Ecto neural progenitor cell (in vitro differentiated cells): ENCODE data around the gene IL6R.

ENCODE experiments used
- DNase-seq: peaks from one replicate; pipeline ENCODE4 v3.0.0-alpha.2; 2018; ENCODE audit warnings: low spot score

IL6R gene

GRCh38 chr1:154453574-154454352, 48.6 kb downstream of the IL6R start:
- no peak for DNase-seq

- DNase-seq, result no peak
These were observed 49.4 kb downstream of the IL6R start for GRCh38 chr1:154454386-154455120.

DNA sequence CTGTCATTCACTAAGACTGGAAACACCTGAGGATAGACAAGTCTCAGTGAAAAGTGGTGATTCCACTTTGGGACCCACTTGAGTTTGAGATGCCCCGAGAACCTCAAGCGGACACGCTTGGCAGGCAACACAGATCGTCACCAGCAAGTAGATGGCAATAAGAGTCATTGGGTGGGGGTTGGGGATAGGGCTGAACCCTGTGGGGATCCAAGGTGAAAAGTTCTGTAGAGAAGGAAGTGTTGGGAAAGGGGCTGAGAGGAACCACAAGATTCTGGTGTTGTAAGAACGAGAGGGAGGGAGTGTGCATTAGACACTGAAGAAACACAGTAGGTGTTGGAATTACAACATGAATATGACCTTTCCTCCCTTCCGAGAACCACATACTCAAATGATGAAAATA, 51.5 kb downstream of the IL6R start:
- DNase-seq, result no peak

GRCh38 chr1:154459080-154459479, 53.9 kb downstream of the IL6R start:
- DNase-seq, result no peak

DNA sequence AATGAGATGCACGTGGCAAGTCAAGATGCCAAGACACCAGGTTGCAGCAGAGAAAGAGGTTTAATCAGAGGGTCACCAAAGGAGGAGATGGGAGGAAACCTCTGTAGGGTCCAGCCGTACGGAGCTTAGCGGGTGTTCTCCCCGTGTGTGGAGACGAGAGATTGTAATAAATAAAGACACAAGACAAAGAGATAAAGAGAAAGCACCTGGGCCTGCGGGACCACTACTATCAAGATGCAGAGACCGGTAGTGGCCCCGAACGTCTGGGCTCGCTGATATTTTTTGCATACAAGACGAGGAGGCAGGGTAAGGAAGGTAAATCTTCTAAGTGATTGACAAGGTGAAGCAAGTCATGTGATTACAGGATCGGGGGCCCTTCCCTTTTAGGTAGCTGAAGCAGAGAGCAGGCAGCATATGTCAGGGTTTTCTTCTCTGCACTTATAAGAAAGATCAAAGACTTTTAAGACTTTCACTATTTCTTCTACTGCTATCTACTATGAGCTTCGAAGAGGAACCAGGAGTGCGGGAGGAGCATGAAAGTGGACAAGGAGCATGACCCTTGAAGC, 55.6 kb downstream of the IL6R start:
- no peak for DNase-seq

GRCh38 chr1:154463512-154463990, 58.4 kb downstream of the IL6R start:
- no peak for DNase-seq

GRCh38 chr1:154465621-154466195, 60.6 kb downstream of the IL6R start:
- DNase-seq, result no peak

DNA sequence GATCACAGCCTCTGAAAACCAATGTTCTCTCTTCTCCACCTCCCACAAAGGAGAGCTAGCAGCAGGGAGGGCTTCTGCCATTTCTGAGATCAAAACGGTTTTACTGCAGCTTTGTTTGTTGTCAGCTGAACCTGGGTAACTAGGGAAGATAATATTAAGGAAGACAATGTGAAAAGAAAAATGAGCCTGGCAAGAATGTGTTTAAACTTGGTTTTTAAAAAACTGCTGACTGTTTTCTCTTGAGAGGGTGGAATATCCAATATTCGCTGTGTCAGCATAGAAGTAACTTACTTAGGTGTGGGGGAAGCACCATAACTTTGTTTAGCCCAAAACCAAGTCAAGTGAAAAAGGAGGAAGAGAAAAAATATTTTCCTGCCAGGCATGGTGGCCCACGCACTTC, 61.1 kb downstream of the IL6R start:
- DNase-seq, result no peak

DNA sequence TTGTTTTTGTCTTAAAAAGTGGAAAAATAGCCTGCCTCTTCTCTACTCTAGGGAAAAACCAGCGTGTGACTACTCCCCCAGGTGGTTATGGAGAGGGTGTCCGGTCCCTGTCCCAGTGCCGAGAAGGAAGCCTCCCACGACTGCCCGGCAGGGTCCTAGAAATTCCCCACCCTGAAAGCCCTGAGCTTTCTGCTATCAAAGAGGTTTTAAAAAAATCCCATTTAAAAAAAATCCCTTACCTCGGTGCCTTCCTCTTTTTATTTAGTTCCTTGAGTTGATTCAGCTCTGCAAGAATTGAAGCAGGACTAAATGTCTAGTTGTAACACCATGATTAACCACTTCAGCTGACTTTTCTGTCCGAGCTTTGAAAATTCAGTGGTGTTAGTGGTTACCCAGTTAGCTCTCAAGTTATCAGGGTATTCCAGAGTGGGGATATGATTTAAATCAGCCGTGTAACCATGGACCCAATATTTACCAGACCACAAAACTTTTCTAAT, 61.8 kb downstream of the IL6R start:
- no peak for DNase-seq

- no peak for DNase-seq
These were observed 62.4 kb downstream of the IL6R start for GRCh38 chr1:154467434-154468102.

- no peak for DNase-seq
These were observed 63.5 kb downstream of the IL6R start for GRCh38 chr1:154468535-154469250.

DNA sequence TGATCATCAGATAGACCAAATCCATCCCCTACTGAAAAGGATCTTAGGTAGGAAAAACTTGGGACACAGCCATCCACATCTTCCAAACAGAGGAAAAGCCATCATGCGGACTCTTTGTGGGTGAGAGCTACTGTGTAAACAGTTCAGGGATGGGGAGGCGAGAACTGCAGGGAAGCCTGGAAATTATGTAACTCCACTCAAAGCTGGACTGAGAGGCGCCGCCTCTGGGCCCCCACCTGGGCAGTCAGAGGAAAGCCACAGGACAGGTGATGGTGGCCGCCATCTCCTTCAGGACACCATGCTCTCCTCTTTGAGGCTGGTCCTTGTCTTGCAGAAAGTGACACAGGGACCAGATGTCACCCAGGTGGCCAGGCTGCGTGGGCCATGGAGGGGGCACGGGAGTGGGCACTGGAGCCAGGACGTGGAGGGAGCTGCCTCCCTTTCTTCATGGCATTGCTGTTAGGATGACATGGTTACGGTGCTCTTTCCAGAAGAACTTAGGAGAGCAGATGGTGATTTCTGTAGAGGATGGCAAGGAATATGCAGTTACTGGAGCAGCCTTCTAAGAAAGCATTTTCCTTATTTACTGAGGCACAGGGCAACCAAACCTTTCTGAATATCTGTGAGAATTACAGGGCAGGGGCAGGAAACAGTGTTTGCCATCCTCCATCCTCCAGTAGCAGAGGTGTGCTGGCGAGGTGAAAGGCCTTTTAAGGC, 64.9 kb downstream of the IL6R start:
- DNase-seq, result no peak

DNA sequence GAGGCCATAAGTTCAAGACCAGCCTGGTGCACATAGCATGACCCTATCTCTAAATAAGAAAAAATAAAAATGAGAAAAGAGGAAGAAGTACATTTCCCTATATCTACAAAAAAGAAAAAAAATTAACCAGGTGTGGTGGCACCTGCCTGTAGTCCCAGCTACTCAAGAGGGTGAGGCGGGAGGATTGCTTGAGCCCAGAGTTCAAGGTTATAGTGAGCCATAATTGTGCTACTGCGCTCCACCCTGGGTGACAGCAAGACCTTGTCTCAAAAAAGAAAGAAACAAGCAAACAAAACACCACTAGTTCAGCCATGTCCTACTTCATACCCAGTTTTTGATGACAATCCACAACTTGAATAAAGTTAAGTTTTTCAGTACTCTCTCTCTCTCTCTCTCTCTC, 66.2 kb downstream of the IL6R start:
- no peak for DNase-seq

DNA sequence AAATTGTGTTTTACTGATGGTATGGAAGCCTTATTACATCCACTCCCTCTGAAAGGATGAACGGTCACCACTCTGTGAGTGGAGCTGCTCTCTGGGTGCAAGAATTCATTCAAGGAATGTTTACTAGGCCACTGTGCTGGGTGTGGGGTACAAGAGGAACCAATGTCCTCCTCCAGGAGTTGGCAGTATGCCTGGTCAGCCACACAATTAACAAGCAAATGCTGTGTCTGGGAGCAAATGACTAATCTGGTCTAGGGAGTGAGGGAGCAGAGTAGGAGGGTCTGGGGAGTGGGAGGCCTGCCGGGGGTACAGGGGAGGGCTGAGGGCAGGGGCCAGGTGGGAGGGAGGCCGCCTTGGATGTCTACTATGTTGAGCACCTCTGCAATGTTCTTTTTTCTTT, 69.7 kb downstream of the IL6R start:
- DNase-seq, result no peak

GRCh38 chr1:154476791-154477190, 71.6 kb downstream of the IL6R start:
- no peak for DNase-seq

GRCh38 chr1:154478013-154478412, 72.9 kb downstream of the IL6R start:
- no peak for DNase-seq

GRCh38 chr1:154478639-154479038, 73.5 kb downstream of the IL6R start:
- DNase-seq, result no peak

GRCh38 chr1:154479764-154480421, 74.8 kb downstream of the IL6R start:
- DNase-seq, result peak; percentile 76

DNA sequence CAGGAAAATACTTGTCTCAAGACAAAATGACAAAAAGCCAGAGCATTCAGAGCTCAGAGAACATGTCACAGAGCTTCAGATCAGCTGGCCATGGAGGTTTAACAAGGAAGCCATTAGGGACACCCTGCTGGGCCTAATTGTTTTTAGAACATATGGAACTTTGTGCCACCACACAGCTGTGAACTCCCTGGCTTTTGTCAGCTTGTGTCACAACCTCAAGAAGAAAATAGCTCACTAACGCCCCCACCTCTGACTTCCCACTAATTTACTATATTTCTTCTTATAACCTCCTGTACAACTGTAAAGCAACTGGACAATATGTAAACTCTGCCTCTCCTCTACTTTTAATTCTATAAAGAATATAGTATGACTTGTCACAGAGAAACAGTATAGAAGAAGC, 75.9 kb downstream of the IL6R start:
- no peak for DNase-seq
